Fibroblast of lung (primary cell): ENCODE data around the gene NDUFV2. TPM values are rescaled to one million over a fixed set of nuclear protein-coding genes. Genes with fewer than 3 reads are reported as not detected.

ENCODE experiments used
- DNase-seq, 2 donors: peaks; one replicate each; pipeline versions ENCODE4 v3.0.0 to v3.0.0-alpha.2; 2010; ENCODE audit warnings: low read depth in 2 of 2
- H2AFZ ChIP-seq: 2 replicates; pipeline ENCODE4 v1.5.1; 2012; ENCODE audit warnings: low read length, control low read depth, inconsistent platforms
- H3K27ac ChIP-seq: 2 replicates; pipeline ENCODE4 v1.5.1; 2011; ENCODE audit warnings: low read length, control low read depth; ENCODE audit not compliant: insufficient read depth
- H3K27me3 ChIP-seq: 2 replicates; pipeline ENCODE4 v1.5.1; 2011; ENCODE audit warnings: mild to moderate bottlenecking, low read length; ENCODE audit not compliant: control insufficient read depth, insufficient read depth
- H3K36me3 ChIP-seq: 2 replicates; pipeline ENCODE4 v1.5.1; 2011; ENCODE audit warnings: low read length; ENCODE audit not compliant: control insufficient read depth, insufficient read depth
- H3K4me1 ChIP-seq: 2 replicates; pipeline ENCODE4 v1.5.1; 2011; ENCODE audit warnings: low read length; ENCODE audit not compliant: control insufficient read depth, insufficient read depth; ENCODE audit errors: extremely low read depth
- H3K4me2 ChIP-seq: 2 replicates; pipeline ENCODE4 v1.5.1; 2011; ENCODE audit warnings: low read length, control low read depth; ENCODE audit not compliant: insufficient read depth; ENCODE audit errors: extremely low read depth
- H3K4me3 ChIP-seq, 4 experiments: fragments of 200-600 bp in 1 of 4; sonication (generic) in 1 of 4; replicated peaks in 1 of 4; 2 replicates each; pipeline ENCODE4 v1.5.1; 2011 to 2016; ENCODE audit warnings: low read length in 4 of 4, low read depth in 3 of 4, mild to moderate bottlenecking in 3 of 4, control low read depth in 2 of 4, inconsistent platforms in 1 of 4, mixed read lengths in 1 of 4; ENCODE audit not compliant: insufficient read depth in 1 of 4; ENCODE audit errors: control extremely low read depth in 1 of 4
- H3K79me2 ChIP-seq: 2 replicates; pipeline ENCODE4 v1.5.1; 2012; ENCODE audit warnings: mild to moderate bottlenecking, low read length, inconsistent platforms; ENCODE audit not compliant: control insufficient read depth, insufficient read depth
- H3K9ac ChIP-seq: 2 replicates; pipeline ENCODE4 v1.5.1; 2011; ENCODE audit warnings: mild to moderate bottlenecking, low read length, control low read depth; ENCODE audit not compliant: insufficient read depth
- H3K9me3 ChIP-seq: 2 replicates; pipeline ENCODE4 v1.5.1; 2012; ENCODE audit warnings: low read depth, low read length; ENCODE audit not compliant: control insufficient read depth, insufficient read depth
- H4K20me1 ChIP-seq: 2 replicates; pipeline ENCODE4 v1.5.1; 2011; ENCODE audit warnings: low read length; ENCODE audit not compliant: control insufficient read depth, insufficient read depth; ENCODE audit errors: extremely low read depth
- EZH2 ChIP-seq: IDR thresholded peaks from 2 replicates; pipeline ENCODE4 v1.5.1; 2012; ENCODE audit warnings: low read length, control low read depth, mild to moderate bottlenecking; ENCODE audit errors: missing control alignments
- polyA plus RNA-seq, 2 donors: library from polyadenylated mRNA; depleted of rRNA in 1 of 2; stranded (reverse) in 1 of 2; unstranded in 1 of 2; fragments of >200 nt; gene quantifications; 2 replicates each; pipeline ENCODE4 v1.2.1, GENCODE V29; 2011 to 2012; ENCODE audit warnings: missing spikeins in 1 of 2
- total RNA-seq: library from RNA; depleted of rRNA; stranded (reverse); fragments of >200 nt; gene quantifications from 2 replicates; pipeline ENCODE4 v1.2.1, GENCODE V29; 2014
- TF ChIP-seq, protein P1 (sequence below), 2 donors: IDR thresholded peaks in 1 of 2; conservative IDR thresholded peaks in 1 of 2; 1 replicate in 1 of 2; 2 replicates in 1 of 2; pipeline ENCODE4 v1.5.1; 2011 to 2012; ENCODE audit warnings: low read length in 2 of 2, control low read depth in 1 of 2, inconsistent platforms in 1 of 2, low read depth in 1 of 2, mild to moderate bottlenecking in 1 of 2

Gene NDUFV2
- total and polyA plus RNA-seq, 2 donors (not counting 1 experiment from before 2014, with no cell fraction given), result 97.3 to 133 TPM

DNA sequence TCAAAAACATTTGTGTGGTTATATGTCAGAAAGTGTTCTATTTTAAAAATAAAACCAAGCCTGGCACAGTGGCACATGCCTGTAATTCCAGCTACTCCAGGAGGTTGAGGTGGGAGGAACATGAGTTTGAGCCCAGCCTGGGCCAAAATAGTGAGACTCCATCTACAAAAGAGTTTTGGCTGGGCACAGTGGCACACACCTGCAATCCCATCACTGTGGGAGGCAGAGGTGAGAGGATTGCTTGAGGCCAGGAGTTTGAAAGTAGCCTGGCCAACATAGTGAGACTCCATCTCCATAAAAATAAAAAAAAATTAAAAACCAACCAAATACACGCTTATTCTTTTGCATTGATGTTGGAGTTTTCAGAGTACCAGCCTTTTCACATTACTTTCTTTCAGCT is 43.7 kb downstream of the NDUFV2 start:
- Histone ChIP-seq H3K4me1 (peaks cover 5% of the 10 kb centered on the region), H3K9me3 (no peaks in the 10 kb centered on the region), H3K27ac (peak overlapping the region; percentile 10), H2AFZ (no peak overlapping the region), H3K9ac (no peak overlapping the region), H3K79me2 (peaks cover 88% of the 10 kb centered on the region), H3K27me3 (no peaks in the 10 kb centered on the region), H3K4me3 (no peak overlapping the region), H3K36me3 (no peaks in the 10 kb centered on the region), H3K4me2 (peak overlapping the region; percentile 55), H4K20me1 (peaks cover 2% of the 10 kb centered on the region)
- TF ChIP-seq EZH2, result no peak
- TF ChIP-seq, protein P1, sequence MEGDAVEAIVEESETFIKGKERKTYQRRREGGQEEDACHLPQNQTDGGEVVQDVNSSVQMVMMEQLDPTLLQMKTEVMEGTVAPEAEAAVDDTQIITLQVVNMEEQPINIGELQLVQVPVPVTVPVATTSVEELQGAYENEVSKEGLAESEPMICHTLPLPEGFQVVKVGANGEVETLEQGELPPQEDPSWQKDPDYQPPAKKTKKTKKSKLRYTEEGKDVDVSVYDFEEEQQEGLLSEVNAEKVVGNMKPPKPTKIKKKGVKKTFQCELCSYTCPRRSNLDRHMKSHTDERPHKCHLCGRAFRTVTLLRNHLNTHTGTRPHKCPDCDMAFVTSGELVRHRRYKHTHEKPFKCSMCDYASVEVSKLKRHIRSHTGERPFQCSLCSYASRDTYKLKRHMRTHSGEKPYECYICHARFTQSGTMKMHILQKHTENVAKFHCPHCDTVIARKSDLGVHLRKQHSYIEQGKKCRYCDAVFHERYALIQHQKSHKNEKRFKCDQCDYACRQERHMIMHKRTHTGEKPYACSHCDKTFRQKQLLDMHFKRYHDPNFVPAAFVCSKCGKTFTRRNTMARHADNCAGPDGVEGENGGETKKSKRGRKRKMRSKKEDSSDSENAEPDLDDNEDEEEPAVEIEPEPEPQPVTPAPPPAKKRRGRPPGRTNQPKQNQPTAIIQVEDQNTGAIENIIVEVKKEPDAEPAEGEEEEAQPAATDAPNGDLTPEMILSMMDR (conservative IDR thresholded peaks at IDR 0.05 in 1 of 2, IDR thresholded peaks at IDR 0.05 in 1 of 2; ENCODE audit: low read depth in 1 of 2, low read length in 2 of 2), result no peak
- no peak for DNase-seq

DNA sequence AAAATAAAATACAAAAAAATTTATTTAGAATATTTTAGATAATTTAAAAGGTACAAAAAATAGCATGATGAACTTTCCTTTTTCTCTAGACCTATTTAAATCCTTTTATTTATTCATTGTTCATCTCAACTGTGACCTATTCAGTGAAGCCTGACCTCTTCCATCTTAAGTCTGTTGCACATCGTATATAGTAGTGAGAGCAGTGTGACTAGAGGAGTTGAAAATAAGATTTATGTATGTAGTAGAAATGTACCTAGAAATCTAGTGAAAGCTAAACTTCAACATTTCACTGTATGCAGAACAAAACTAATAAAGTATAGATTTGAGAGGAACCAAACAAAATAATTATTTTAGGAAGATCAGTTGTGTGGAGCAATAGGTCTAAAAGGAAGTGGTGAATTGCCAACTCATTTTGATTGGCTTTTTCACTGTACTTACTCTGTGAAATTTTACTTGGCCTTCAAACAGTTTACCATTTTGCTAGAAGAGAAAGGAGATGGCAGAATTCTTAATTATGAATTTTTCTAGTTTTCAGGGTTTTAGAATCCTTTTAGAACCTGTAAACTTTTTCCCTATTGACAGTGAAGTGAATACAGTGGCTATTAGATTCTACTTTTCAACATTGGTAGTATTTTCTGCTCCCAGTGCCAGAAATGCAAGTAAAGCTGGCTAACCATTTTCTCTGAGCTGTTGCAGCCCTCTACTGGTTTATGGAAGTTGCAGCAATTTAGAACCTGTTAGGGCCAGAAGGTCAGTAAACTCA is 45.1 kb downstream of the NDUFV2 start:
- Histone ChIP-seq H4K20me1 (peaks cover 2% of the 10 kb centered on the region), H3K79me2 (peaks cover 88% of the 10 kb centered on the region), H3K4me1 (peaks cover 5% of the 10 kb centered on the region), H3K9ac (no peak overlapping the region), H3K9me3 (no peaks in the 10 kb centered on the region), H3K4me3 (no peak overlapping the region), H3K27ac (peak overlapping the region; percentile 59), H3K4me2 (peak overlapping the region; percentile 54), H3K27me3 (no peaks in the 10 kb centered on the region), H3K36me3 (no peaks in the 10 kb centered on the region), H2AFZ (no peak overlapping the region)
- peak; percentile 65 to 89 for DNase-seq
- TF ChIP-seq, protein P1 (conservative IDR thresholded peaks at IDR 0.05 in 1 of 2, IDR thresholded peaks at IDR 0.05 in 1 of 2; ENCODE audit: low read depth in 1 of 2, low read length in 2 of 2), result peak; percentile 84 to 88
- TF ChIP-seq EZH2, result no peak

DNA sequence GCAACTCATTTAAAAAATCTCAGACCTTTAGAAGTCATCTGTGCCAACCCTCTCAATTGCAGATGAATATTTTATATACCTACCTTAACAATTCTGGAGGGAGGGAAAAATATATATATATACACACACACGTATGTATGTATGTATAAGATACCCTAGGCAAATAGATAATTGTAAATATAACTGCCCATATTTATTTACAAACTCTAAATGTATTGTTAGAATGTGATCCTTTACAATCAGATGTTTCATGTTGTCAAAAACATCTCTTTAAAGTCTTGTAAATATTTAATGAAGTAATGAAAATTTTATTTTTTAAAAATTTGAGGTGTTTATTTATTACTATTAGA is 45.7 kb downstream of the NDUFV2 start:
- Histone ChIP-seq H3K4me2 (no peak overlapping the region), H2AFZ (no peak overlapping the region), H3K9me3 (no peaks in the 10 kb centered on the region), H3K4me3 (no peak overlapping the region), H3K27ac (no peak overlapping the region), H3K4me1 (peaks cover 5% of the 10 kb centered on the region), H3K79me2 (peaks cover 88% of the 10 kb centered on the region), H3K27me3 (no peaks in the 10 kb centered on the region), H4K20me1 (peaks cover 2% of the 10 kb centered on the region), H3K9ac (no peak overlapping the region), H3K36me3 (no peaks in the 10 kb centered on the region)
- no peak for TF ChIP-seq EZH2
- TF ChIP-seq, protein P1 (conservative IDR thresholded peaks at IDR 0.05 in 1 of 2, IDR thresholded peaks at IDR 0.05 in 1 of 2; ENCODE audit: low read depth in 1 of 2, low read length in 2 of 2), result no peak
- DNase-seq, result no peak
